Lower lobe of right lung (tissue), 2 donors: ENCODE data around the gene C11orf86. TPM values are rescaled to one million over a fixed set of nuclear protein-coding genes. Genes with fewer than 3 reads are reported as not detected.

Source experiments
- ATAC-seq, 2 donors: fragments of 200-7000 bp; cut with Tn5 transposase; one replicate each; pipeline ENCODE4 v1.9.1; 2020 to 2022; ENCODE audit warnings: mild to moderate bottlenecking in 2 of 2, moderate library complexity in 2 of 2
- DNase-seq: peaks from one replicate; pipeline ENCODE4 v3.0.0-alpha.2; 2020
- H3K27ac ChIP-seq: fragments of 200-600 bp; one replicate; pipeline ENCODE4 v1.8.0; 2022
- H3K27me3 ChIP-seq: fragments of 200-600 bp; one replicate; pipeline ENCODE4 v1.8.0; 2022; ENCODE audit warnings: low read depth
- H3K36me3 ChIP-seq: fragments of 200-600 bp; one replicate; pipeline ENCODE4 v1.8.0; 2022; ENCODE audit warnings: mild to moderate bottlenecking
- H3K4me1 ChIP-seq: fragments of 200-600 bp; one replicate; pipeline ENCODE4 v1.8.0; 2022
- H3K4me3 ChIP-seq: fragments of 200-600 bp; one replicate; pipeline ENCODE4 v1.8.0; 2022; ENCODE audit warnings: mild to moderate bottlenecking
- H3K9me3 ChIP-seq: fragments of 200-600 bp; one replicate; pipeline ENCODE4 v1.8.0; 2022
- intact Hi-C: fragments of 100-400 bp; cut with DNase I; formaldehyde crosslinking; loops from one replicate; pipeline ENCODE4 v1.11.0; 2022
- long read RNA-seq: library from polyadenylated mRNA; unstranded; transcript quantifications from one replicate; pipeline ENCODE4 v2.0.0, GENCODE V29; 2021
- total RNA-seq: library from RNA; stranded (reverse); fragmentation: NEBNext Ultra II Directional; extraction: Animal tissue kit (Norgen Biotek cat#: 25700); gene quantifications from one replicate; pipeline ENCODE4 v1.2.1, GENCODE V29; 2021
- TF ChIP-seq, protein P1 (sequence below): fragments of 200-600 bp; IDR thresholded peaks from one replicate; pipeline ENCODE4 v1.8.0; 2022; ENCODE audit warnings: antibody characterized with exemption, mild to moderate bottlenecking
- donor health status: DM: no; HTN: yes; CAD: no; lungs with severe emphysema.

Gene C11orf86, protein sequence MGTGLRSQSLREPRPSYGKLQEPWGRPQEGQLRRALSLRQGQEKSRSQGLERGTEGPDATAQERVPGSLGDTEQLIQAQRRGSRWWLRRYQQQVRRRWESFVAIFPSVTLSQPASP
- total RNA-seq: not detected
- long read RNA-seq: 0 reads

DNA sequence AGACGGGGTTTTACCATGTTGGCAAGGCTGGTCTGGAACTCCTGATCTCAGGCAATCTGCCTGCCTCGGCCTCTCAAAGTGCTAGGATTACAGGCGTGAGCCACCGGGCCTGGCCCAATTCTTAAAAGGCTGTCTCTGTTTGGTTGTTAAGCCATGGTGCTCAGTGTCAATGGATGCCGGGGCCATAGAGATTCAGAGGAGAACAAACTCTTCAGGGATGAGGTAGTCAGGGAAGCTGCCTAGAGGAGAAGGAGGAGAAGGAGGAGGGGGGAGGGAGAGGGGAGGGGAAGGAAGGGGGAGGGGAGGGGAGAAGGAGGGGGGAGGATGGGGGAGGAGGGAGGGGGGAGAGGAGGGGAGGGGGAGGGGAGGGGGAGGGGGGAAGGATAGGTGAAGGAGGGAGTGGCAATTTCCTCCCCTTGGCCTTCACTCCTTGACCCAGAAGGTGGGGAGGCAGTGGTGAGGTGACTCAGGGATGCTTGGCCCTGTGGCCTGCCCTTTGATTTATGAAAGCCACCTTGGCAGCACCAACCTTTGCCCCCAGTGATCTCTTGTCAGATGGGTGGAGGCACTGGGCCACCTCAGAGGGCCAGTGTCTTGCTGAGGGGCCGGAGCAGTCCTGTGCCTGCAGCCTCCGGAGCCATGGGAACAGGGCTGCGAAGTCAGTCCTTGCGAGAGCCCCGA lies at the start of gene C11orf86:
Gene C11orf86 (plus strand): TSS at position 581 of the 681 bp plus-strand sequence. CDS start 59 bp downstream, at position 640.
- Histone ChIP-seq H3K27ac (no peak within 1 kb of the TSS), H3K36me3 (no peaks in the 10 kb centered on the region), H3K27me3 (no peaks in the 10 kb centered on the region), H3K4me1 (peaks cover 10% of the 10 kb centered on the region), H3K9me3 (peaks cover 12% of the 10 kb centered on the region), H3K4me3 (no peak within 1 kb of the TSS)
- TF ChIP-seq, protein P1, sequence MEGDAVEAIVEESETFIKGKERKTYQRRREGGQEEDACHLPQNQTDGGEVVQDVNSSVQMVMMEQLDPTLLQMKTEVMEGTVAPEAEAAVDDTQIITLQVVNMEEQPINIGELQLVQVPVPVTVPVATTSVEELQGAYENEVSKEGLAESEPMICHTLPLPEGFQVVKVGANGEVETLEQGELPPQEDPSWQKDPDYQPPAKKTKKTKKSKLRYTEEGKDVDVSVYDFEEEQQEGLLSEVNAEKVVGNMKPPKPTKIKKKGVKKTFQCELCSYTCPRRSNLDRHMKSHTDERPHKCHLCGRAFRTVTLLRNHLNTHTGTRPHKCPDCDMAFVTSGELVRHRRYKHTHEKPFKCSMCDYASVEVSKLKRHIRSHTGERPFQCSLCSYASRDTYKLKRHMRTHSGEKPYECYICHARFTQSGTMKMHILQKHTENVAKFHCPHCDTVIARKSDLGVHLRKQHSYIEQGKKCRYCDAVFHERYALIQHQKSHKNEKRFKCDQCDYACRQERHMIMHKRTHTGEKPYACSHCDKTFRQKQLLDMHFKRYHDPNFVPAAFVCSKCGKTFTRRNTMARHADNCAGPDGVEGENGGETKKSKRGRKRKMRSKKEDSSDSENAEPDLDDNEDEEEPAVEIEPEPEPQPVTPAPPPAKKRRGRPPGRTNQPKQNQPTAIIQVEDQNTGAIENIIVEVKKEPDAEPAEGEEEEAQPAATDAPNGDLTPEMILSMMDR: no peak
- ATAC-seq: no peak
- DNase-seq: no peak
- intact Hi-C loops: no loop called here

DNA sequence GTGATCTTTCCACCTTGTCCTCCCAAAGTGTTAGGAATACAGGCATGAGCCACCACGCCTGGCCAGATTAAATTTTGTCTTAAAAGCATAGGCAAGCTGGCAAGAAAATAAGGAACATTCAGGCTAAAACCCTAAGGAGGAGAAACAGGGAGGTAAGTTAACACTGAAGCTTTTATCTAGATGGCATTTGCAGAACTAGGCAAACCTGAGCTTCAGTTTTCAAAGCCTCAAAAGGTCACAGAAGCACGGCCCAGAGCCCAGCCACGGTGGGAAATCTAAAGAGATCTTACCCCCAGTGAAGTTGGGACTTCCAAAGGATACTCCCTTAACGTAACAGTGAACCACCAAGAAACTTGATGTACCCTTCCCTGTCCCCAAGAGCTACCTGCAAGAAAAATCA lies 45.4 kb upstream of the C11orf86 start:
- H3K27ac ChIP-seq: no peak overlapping the region
- no peaks in the 10 kb centered on the region for H3K36me3 ChIP-seq
- ATAC-seq (no peak), DNase-seq (no peak)
- intact Hi-C loops: no loop called here
- no peaks in the 10 kb centered on the region for H3K27me3 ChIP-seq
- no peaks in the 10 kb centered on the region for H3K9me3 ChIP-seq
- no peaks in the 10 kb centered on the region for H3K4me1 ChIP-seq
- TF ChIP-seq, protein P1: no peak
- no peak overlapping the region for H3K4me3 ChIP-seq

DNA sequence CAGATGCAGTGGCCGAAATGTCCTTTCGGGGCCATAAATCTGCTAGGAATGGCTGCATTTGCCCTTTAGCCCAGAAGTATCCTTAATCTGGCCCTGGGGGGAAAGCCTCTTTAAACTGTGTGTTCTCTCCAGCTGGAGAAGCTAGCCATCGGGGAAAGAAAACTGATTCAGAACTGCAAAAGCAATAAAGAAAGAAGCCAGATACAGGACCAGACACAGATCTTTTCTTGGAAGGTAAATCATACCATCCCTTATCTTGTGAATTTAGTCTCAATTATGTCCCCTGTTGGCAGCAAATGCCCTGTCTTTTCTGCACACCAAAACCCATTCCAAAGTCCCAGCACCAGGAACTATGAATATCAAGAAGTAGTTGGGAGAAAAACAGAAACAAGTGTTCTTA lies 42.6 kb upstream of the C11orf86 start:
- intact Hi-C loops: no loop called here
- no peak overlapping the region for H3K27ac ChIP-seq
- H3K4me1 ChIP-seq: no peaks in the 10 kb centered on the region
- no peaks in the 10 kb centered on the region for H3K27me3 ChIP-seq
- ATAC-seq (no peak), DNase-seq (no peak)
- no peaks in the 10 kb centered on the region for H3K9me3 ChIP-seq
- no peak overlapping the region for H3K4me3 ChIP-seq
- TF ChIP-seq, protein P1: no peak
- H3K36me3 ChIP-seq: no peaks in the 10 kb centered on the region

DNA sequence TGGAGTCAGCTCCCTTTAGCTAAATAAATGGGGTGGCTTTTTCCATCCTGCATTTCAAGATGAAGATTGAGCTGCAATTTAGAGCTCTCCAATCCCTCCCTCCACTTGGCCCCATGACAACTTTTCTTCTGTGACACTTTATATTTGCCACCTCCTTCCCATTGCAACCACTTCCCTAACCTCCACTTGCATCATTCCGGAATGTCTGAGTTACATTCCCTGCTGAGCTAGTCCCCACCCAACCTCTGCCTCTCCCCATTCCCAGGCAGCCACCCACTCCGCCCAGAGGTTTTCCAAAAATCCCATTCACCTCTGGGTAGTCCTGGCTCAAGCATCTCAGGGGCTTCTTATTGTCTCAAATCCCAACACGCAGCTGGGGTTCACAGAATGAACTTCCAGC lies 41.6 kb upstream of the C11orf86 start:
- TF ChIP-seq, protein P1: no peak
- no peak for ATAC-seq

DNA sequence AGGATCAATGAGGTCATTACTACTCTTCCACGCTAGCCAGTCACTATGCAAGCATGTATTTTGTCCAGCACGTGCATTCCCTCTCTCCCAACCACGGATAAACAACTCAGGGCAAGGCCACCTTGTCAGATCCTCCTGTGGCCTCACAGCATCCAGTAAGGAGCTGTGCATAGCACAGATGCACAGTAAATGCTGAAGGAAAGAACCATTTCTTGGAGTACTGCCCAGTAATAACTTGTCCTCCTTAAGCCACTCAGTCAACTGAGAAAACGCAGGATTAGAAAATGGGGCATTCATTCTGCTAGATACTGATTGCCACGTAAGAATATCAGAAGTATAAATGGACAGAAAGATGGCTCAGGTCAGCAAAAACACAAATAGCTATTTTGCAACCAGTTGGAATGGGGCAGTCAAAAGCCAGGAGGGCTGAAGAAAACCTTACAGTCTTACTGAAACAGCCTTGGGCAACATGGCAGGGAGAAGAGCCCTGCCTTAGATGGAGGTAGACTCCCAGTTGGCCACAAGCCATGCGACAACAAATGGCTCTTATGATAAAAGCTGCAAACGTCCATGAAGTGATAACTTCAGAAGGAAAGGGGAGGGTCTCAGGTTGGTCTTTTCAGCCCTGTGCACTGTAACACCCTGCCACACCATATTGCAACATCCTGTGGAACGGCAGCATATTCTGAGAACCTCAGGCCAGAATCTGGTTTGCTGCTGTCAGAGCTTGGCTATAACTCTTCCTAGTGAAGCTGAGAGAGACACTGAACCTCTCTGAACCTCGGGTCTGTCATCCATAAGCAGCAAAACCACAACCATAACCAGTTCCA lies 39.9 kb upstream of the C11orf86 start:
- H3K36me3 ChIP-seq: no peaks in the 10 kb centered on the region
- H3K9me3 ChIP-seq: no peaks in the 10 kb centered on the region
- H3K4me3 ChIP-seq: no peak overlapping the region
- DNase-seq (no peak), ATAC-seq (no peak)
- no peaks in the 10 kb centered on the region for H3K27me3 ChIP-seq
- intact Hi-C loops: no loop called here
- H3K27ac ChIP-seq: no peak overlapping the region
- no peaks in the 10 kb centered on the region for H3K4me1 ChIP-seq
- TF ChIP-seq, protein P1: no peak

More for the DNA sequence above, 41.6 kb upstream of the C11orf86 start:
- intact Hi-C loops: no loop called here
- H3K36me3 ChIP-seq: no peaks in the 10 kb centered on the region
- H3K4me3 ChIP-seq: no peak overlapping the region
- H3K27ac ChIP-seq: no peak overlapping the region
- H3K9me3 ChIP-seq: no peaks in the 10 kb centered on the region
- no peak for DNase-seq
- H3K27me3 ChIP-seq: no peaks in the 10 kb centered on the region
- no peaks in the 10 kb centered on the region for H3K4me1 ChIP-seq
